Activated T-helper 2 cell treated with anti-CD3 and anti-CD28 coated beads, Interferon-gamma antibody, Interleukin-2, Interleukin-4, amounts not matched to agents 10 μg/mL and 5 μg/mL and 100 μg/mL, durations not matched to agents 14 hours and 24 hours and 36 hours (primary cell): ENCODE data around the gene PML. TPM values are rescaled to one million over a fixed set of nuclear protein-coding genes. Genes with fewer than 3 reads are reported as not detected.
A peak's percentile ranks its signal among the peaks of the same experiment; 100 is the strongest.

ENCODE experiments used
- DNase-seq: peaks from one replicate; pipeline ENCODE4 v3.0.0; 2021; ENCODE audit warnings: low spot score
- H3K27ac Mint-ChIP-seq: one replicate; pipeline ENCODE4 v1.8.0; 2021; ENCODE audit warnings: mixed read lengths
- H3K27me3 Mint-ChIP-seq: one replicate; pipeline ENCODE4 v1.8.0; 2021; ENCODE audit warnings: low read depth, mixed read lengths
- H3K36me3 Mint-ChIP-seq: one replicate; pipeline ENCODE4 v1.8.0; 2021; ENCODE audit warnings: low read depth, mixed read lengths
- H3K4me1 Mint-ChIP-seq: one replicate; pipeline ENCODE4 v1.8.0; 2021; ENCODE audit warnings: low read depth, mixed read lengths
- H3K4me3 Mint-ChIP-seq: one replicate; pipeline ENCODE4 v1.8.0; 2021; ENCODE audit warnings: low read depth, mild to moderate bottlenecking, moderate library complexity, mixed read lengths
- H3K9me3 Mint-ChIP-seq: one replicate; pipeline ENCODE4 v1.8.0; 2021; ENCODE audit warnings: mixed read lengths
- intact Hi-C: fragments of 100-400 bp; cut with micrococcal nuclease; formaldehyde crosslinking; loops from one replicate; pipeline ENCODE4 v1.15.1; 2023
- total RNA-seq: library from RNA; stranded (reverse); gene quantifications from 2 replicates; pipeline ENCODE4 v1.2.3, GENCODE V29; 2022

PML gene
- total RNA-seq, 1 donor from 2014 or later = 64.5 TPM

- Mint-ChIP-seq H3K9me3 (no peaks in the 10 kb centered on the region), H3K4me1 (peaks cover 28% of the 10 kb centered on the region), H3K27ac (peak overlapping the region; percentile 71), H3K4me3 (peak overlapping the region; percentile 24), H3K27me3 (peaks cover 3% of the 10 kb centered on the region), H3K36me3 (no peaks in the 10 kb centered on the region)
- intact Hi-C loops = no loop called here
- no peak for DNase-seq
Measured at GRCh38 chr15:73982222-73982962, 12.1 kb upstream of the PML start.

- intact Hi-C loops = no loop called here
- no peak for DNase-seq
- Mint-ChIP-seq H3K4me1 (peaks cover 28% of the 10 kb centered on the region), H3K36me3 (no peaks in the 10 kb centered on the region), H3K4me3 (no peak overlapping the region), H3K27ac (peak overlapping the region; percentile 50), H3K27me3 (no peaks in the 10 kb centered on the region), H3K9me3 (no peaks in the 10 kb centered on the region)
Measured at GRCh38 chr15:73983211-73983727, 11.2 kb upstream of the PML start.

GRCh38 chr15:73983773-73984172, 10.7 kb upstream of the PML start:
- intact Hi-C loops = no loop called here
- no peak overlapping the region for H3K27ac Mint-ChIP-seq

GRCh38 chr15:73984208-73984979, 10.1 kb upstream of the PML start:
- peaks cover 31% of the 10 kb centered on the region for H3K4me1 Mint-ChIP-seq
- intact Hi-C loops = no loop called here
- no peak overlapping the region for H3K27ac Mint-ChIP-seq

More at GRCh38 chr15:73983773-73984172, 10.7 kb upstream of the PML start:
- Mint-ChIP-seq H3K4me1 (peaks cover 28% of the 10 kb centered on the region), H3K36me3 (no peaks in the 10 kb centered on the region), H3K4me3 (no peak overlapping the region), H3K9me3 (no peaks in the 10 kb centered on the region), H3K27me3 (no peaks in the 10 kb centered on the region)
- DNase-seq = no peak

DNA sequence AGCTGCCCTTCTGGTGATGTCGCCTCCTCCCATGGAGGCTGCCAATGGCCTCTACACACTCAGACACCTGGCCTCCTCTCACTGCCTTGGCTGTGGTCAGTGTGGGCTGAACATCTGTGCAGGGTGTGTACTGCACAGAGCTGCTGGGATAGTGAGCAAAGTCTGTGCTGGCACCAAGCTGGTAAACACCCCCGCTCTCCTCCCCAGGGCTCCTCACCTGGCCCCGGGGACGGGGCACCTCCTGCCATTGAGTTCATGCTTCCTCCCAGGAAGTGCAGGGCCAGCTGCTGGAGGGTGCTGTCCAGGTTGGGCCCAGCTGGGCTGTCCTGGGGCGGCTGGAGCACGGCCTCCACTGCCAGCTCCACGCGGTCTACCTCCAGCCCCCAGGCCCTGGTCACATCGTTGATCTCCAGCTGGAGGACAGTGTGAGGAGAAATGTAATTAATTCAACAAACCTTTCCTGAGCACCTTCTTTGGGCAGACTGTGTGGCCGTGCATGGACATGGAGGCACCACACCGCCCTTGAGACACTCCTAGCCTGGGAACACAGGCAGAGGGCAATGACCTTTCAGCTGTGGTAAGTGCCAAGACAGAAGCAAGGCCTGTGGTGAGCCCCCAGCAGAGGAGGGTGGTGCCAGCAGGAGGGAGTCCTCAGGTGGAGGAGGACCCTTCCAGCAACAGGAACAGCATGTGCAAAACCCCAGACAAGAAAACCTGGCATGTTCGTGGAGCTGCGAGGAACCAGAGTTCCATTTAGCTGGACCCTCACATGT, 9.2 kb upstream of the PML start:
- H3K4me3 Mint-ChIP-seq = no peak overlapping the region

More at GRCh38 chr15:73984208-73984979, 10.1 kb upstream of the PML start:
- Mint-ChIP-seq H3K9me3 (no peaks in the 10 kb centered on the region), H3K4me3 (no peak overlapping the region), H3K27me3 (no peaks in the 10 kb centered on the region), H3K36me3 (no peaks in the 10 kb centered on the region)
- DNase-seq = no peak

GRCh38 chr15:73986055-73986775, 8.3 kb upstream of the PML start:
- Mint-ChIP-seq H3K9me3 (no peaks in the 10 kb centered on the region), H3K4me1 (peaks cover 27% of the 10 kb centered on the region), H3K4me3 (no peak overlapping the region), H3K27ac (no peak overlapping the region), H3K27me3 (no peaks in the 10 kb centered on the region), H3K36me3 (no peaks in the 10 kb centered on the region)
- no peak for DNase-seq
- intact Hi-C loops = no loop called here

More for the DNA sequence above, 9.2 kb upstream of the PML start:
- H3K27me3 Mint-ChIP-seq = no peaks in the 10 kb centered on the region
- H3K9me3 Mint-ChIP-seq = no peaks in the 10 kb centered on the region
- no peaks in the 10 kb centered on the region for H3K36me3 Mint-ChIP-seq
- intact Hi-C loops = no loop called here
- peaks cover 29% of the 10 kb centered on the region for H3K4me1 Mint-ChIP-seq
- H3K27ac Mint-ChIP-seq = no peak overlapping the region
- DNase-seq = no peak

DNA sequence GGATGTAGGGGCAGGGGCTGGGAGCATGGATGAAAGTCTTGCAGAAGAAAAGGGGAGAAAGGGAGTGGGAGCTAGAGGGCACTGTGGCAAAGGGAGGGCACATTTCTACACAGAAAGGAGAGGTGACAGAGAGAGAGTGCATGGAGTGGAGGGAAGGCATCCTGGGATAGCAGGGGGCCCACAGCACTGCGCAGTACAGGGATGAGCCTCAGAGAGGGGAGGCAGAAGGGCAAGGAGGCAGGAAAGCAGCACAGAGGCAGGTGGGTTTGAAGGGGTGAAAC, 7.8 kb upstream of the PML start:
- no peaks in the 10 kb centered on the region for H3K36me3 Mint-ChIP-seq
- no peaks in the 10 kb centered on the region for H3K27me3 Mint-ChIP-seq
- H3K9me3 Mint-ChIP-seq = no peaks in the 10 kb centered on the region
- peaks cover 25% of the 10 kb centered on the region for H3K4me1 Mint-ChIP-seq
- intact Hi-C loops = no loop called here
- DNase-seq = no peak
- H3K4me3 Mint-ChIP-seq = no peak overlapping the region
- no peak overlapping the region for H3K27ac Mint-ChIP-seq

DNA sequence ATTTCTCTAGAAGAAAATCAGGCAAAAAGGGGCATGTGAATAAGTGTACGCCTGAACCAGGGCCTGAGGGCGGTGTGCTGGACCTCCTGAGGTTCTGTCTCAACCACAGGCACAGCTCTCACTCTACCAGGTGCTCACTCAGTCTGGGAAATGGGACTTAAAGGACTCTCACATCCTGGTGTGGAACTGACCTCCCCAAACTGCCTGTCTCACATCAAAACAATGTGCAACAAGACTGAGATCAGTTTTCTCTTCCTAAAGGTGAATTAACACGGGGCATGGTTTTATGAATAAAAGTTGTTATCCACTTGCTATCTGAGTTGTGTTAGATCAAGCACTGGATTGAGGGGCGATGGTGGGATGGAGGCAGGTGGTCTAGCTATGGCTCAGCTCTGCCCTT, 7.3 kb upstream of the PML start:
- Mint-ChIP-seq H3K4me1 (peaks cover 20% of the 10 kb centered on the region), H3K27me3 (no peaks in the 10 kb centered on the region), H3K4me3 (no peak overlapping the region), H3K27ac (no peak overlapping the region), H3K36me3 (no peaks in the 10 kb centered on the region), H3K9me3 (no peaks in the 10 kb centered on the region)
- intact Hi-C loops = no loop called here
- no peak for DNase-seq

- no peak overlapping the region for H3K27ac Mint-ChIP-seq
- no peaks in the 10 kb centered on the region for H3K27me3 Mint-ChIP-seq
- H3K9me3 Mint-ChIP-seq = no peaks in the 10 kb centered on the region
- intact Hi-C loops = no loop called here
- no peak for DNase-seq
- H3K4me1 Mint-ChIP-seq = peaks cover 19% of the 10 kb centered on the region
- no peak overlapping the region for H3K4me3 Mint-ChIP-seq
- H3K36me3 Mint-ChIP-seq = no peaks in the 10 kb centered on the region
Measured at GRCh38 chr15:73987681-73988444, 6.7 kb upstream of the PML start.

- Mint-ChIP-seq H3K27me3 (no peaks in the 10 kb centered on the region), H3K27ac (no peak overlapping the region), H3K9me3 (no peaks in the 10 kb centered on the region), H3K36me3 (no peaks in the 10 kb centered on the region), H3K4me1 (peaks cover 23% of the 10 kb centered on the region), H3K4me3 (no peak overlapping the region)
- DNase-seq = no peak
- intact Hi-C loops = no loop called here
Measured at GRCh38 chr15:73988445-73988969, 6.0 kb upstream of the PML start.

DNA sequence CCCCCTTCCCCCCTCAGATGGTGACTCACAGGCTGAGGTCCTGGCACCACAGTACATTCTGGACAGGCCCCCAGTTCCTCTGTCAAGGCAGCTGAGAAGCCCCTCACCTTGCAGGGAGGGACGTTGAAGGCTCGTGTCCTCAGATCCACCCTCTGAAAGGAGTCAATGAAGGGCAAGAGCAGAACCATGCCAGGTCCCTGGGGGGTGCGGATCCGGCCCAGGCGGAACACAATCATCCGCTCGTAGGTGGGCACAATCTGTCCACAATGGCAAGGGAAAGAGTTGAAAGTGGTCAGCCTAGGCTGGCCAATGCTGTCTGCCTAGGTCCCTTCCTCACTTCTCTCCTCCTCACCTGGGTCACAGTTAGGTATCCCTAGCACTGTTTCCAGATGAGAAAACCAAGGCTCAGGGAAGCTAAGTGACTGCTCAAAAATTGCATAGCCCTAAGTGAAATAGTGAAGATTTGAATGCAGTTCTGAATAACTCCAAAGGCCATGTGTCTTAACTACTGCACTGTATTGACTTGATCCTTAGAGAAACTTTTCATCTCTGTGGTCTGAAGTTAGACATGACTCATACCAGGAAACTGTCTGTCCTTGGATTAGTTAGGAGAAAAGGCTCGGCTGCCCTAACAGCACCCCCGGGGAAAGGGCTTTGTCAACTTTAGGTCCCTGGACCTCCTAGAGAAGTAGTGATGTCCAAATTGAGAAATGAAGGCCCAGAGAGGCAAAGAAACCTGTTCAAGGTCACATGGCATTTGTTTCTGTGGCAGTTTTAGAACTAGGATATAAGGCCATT, 5.3 kb upstream of the PML start:
- no peaks in the 10 kb centered on the region for H3K36me3 Mint-ChIP-seq
- intact Hi-C loops = no loop called here
- DNase-seq = no peak
- H3K4me1 Mint-ChIP-seq = peaks cover 29% of the 10 kb centered on the region
- H3K27me3 Mint-ChIP-seq = no peaks in the 10 kb centered on the region
- H3K27ac Mint-ChIP-seq = no peak overlapping the region
- no peak overlapping the region for H3K4me3 Mint-ChIP-seq
- H3K9me3 Mint-ChIP-seq = no peaks in the 10 kb centered on the region
